HG02852 (cell line): ENCODE measurements around the gene CTIF.

Experiments used
- ATAC-seq: cut with Tn5 transposase; IDR thresholded peaks from one replicate; pipeline ENCODE4 v1.9.1; 2021; ENCODE audit warnings: mild to moderate bottlenecking, moderate library complexity; ENCODE audit not compliant: unreplicated experiment

Gene CTIF

GRCh38 chr18:48904091-48904490 lies 365.3 kb downstream of the CTIF start:
- no peak for ATAC-seq

- ATAC-seq = no peak
Observed at GRCh38 chr18:48904847-48905394, 366.1 kb downstream of the CTIF start.

GRCh38 chr18:48905513-48905912 lies 366.7 kb downstream of the CTIF start:
- no peak for ATAC-seq

DNA sequence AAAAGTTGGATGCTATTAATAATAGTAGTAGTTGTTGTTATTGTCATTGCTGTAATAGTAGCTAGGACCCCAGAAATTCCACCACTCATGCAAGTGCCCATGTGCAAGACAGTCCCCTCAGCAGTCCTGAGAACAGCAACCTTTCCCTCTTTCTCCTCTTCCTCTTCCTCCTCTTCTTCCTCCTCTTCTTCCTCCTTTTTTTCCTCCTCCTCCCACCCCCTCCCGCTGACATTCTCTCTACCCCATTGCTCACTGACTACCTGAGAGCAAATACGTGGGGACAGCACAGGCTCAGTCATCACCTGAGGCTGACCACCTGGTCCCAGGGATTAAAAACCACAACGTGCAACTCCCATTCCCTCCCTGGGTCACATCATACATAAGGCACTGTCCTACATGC lies 370.1 kb downstream of the CTIF start:
- ATAC-seq = no peak

DNA sequence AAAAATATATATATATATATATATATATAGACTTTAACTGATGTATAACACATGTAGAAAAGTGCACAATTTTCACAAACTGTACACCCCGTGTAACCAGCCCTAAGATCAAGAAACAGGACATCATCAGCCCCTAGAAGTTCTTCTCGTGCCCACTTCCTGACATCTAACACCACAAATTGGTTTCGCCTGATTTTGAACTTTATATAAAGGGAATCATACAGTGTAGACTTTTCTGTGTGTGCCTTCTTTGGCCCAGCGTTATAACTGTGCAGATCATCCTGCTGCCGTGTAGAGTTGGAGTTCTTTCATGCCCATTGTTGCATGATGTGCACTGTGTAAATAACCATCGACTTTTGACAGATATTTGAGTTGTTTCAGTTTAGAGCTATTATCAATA lies 370.9 kb downstream of the CTIF start:
- no peak for ATAC-seq

GRCh38 chr18:48910972-48911545 lies 372.2 kb downstream of the CTIF start:
- ATAC-seq = no peak
